Fibroblast of lung (primary cell): ENCODE data around the gene ETV1. TPM values are rescaled to one million over a fixed set of nuclear protein-coding genes. Genes with fewer than 3 reads are reported as not detected.
A peak's percentile ranks its signal among the peaks of the same experiment; 100 is the strongest.

ENCODE experiments used
- DNase-seq, 2 donors: peaks; one replicate each; pipeline versions ENCODE4 v3.0.0 to v3.0.0-alpha.2; 2010; ENCODE audit warnings: low read depth in 2 of 2
- H2AFZ ChIP-seq: 2 replicates; pipeline ENCODE4 v1.5.1; 2012; ENCODE audit warnings: low read length, control low read depth, inconsistent platforms
- H3K27ac ChIP-seq: 2 replicates; pipeline ENCODE4 v1.5.1; 2011; ENCODE audit warnings: low read length, control low read depth; ENCODE audit not compliant: insufficient read depth
- H3K27me3 ChIP-seq: 2 replicates; pipeline ENCODE4 v1.5.1; 2011; ENCODE audit warnings: mild to moderate bottlenecking, low read length; ENCODE audit not compliant: control insufficient read depth, insufficient read depth
- H3K36me3 ChIP-seq: 2 replicates; pipeline ENCODE4 v1.5.1; 2011; ENCODE audit warnings: low read length; ENCODE audit not compliant: control insufficient read depth, insufficient read depth
- H3K4me1 ChIP-seq: 2 replicates; pipeline ENCODE4 v1.5.1; 2011; ENCODE audit warnings: low read length; ENCODE audit not compliant: control insufficient read depth, insufficient read depth; ENCODE audit errors: extremely low read depth
- H3K4me2 ChIP-seq: 2 replicates; pipeline ENCODE4 v1.5.1; 2011; ENCODE audit warnings: low read length, control low read depth; ENCODE audit not compliant: insufficient read depth; ENCODE audit errors: extremely low read depth
- H3K4me3 ChIP-seq, 4 experiments: fragments of 200-600 bp in 1 of 4; sonication (generic) in 1 of 4; replicated peaks in 1 of 4; 2 replicates each; pipeline ENCODE4 v1.5.1; 2011 to 2016; ENCODE audit warnings: low read length in 4 of 4, low read depth in 3 of 4, mild to moderate bottlenecking in 3 of 4, control low read depth in 2 of 4, inconsistent platforms in 1 of 4, mixed read lengths in 1 of 4; ENCODE audit not compliant: insufficient read depth in 1 of 4; ENCODE audit errors: control extremely low read depth in 1 of 4
- H3K79me2 ChIP-seq: 2 replicates; pipeline ENCODE4 v1.5.1; 2012; ENCODE audit warnings: mild to moderate bottlenecking, low read length, inconsistent platforms; ENCODE audit not compliant: control insufficient read depth, insufficient read depth
- H3K9ac ChIP-seq: 2 replicates; pipeline ENCODE4 v1.5.1; 2011; ENCODE audit warnings: mild to moderate bottlenecking, low read length, control low read depth; ENCODE audit not compliant: insufficient read depth
- H3K9me3 ChIP-seq: 2 replicates; pipeline ENCODE4 v1.5.1; 2012; ENCODE audit warnings: low read depth, low read length; ENCODE audit not compliant: control insufficient read depth, insufficient read depth
- H4K20me1 ChIP-seq: 2 replicates; pipeline ENCODE4 v1.5.1; 2011; ENCODE audit warnings: low read length; ENCODE audit not compliant: control insufficient read depth, insufficient read depth; ENCODE audit errors: extremely low read depth
- CTCF ChIP-seq, 2 donors: IDR thresholded peaks in 1 of 2; conservative IDR thresholded peaks in 1 of 2; 1 replicate in 1 of 2; 2 replicates in 1 of 2; pipeline ENCODE4 v1.5.1; 2011 to 2012; ENCODE audit warnings: low read length in 2 of 2, control low read depth in 1 of 2, inconsistent platforms in 1 of 2, low read depth in 1 of 2, mild to moderate bottlenecking in 1 of 2
- EZH2 ChIP-seq: IDR thresholded peaks from 2 replicates; pipeline ENCODE4 v1.5.1; 2012; ENCODE audit warnings: low read length, control low read depth, mild to moderate bottlenecking; ENCODE audit errors: missing control alignments
- polyA plus RNA-seq, 2 donors: library from polyadenylated mRNA; depleted of rRNA in 1 of 2; stranded (reverse) in 1 of 2; unstranded in 1 of 2; fragments of >200 nt; gene quantifications; 2 replicates each; pipeline ENCODE4 v1.2.1, GENCODE V29; 2011 to 2012; ENCODE audit warnings: missing spikeins in 1 of 2
- total RNA-seq: library from RNA; depleted of rRNA; stranded (reverse); fragments of >200 nt; gene quantifications from 2 replicates; pipeline ENCODE4 v1.2.1, GENCODE V29; 2014

Gene ETV1
- total and polyA plus RNA-seq, 2 donors (not counting 1 experiment from before 2014, with no cell fraction given), result 13.3 to 26.4 TPM

- Histone ChIP-seq H3K4me2 (no peak overlapping the region), H3K4me1 (no peaks in the 10 kb centered on the region), H3K4me3 (no peak overlapping the region), H3K9me3 (no peaks in the 10 kb centered on the region), H3K79me2 (no peaks in the 10 kb centered on the region), H3K9ac (no peak overlapping the region), H4K20me1 (no peaks in the 10 kb centered on the region), H3K36me3 (no peaks in the 10 kb centered on the region), H3K27me3 (no peaks in the 10 kb centered on the region), H3K27ac (no peak overlapping the region), H2AFZ (no peak overlapping the region)
- TF ChIP-seq EZH2, result no peak
- no peak for TF ChIP-seq CTCF (conservative IDR thresholded peaks at IDR 0.05 in 1 of 2, IDR thresholded peaks at IDR 0.05 in 1 of 2; ENCODE audit: low read depth in 1 of 2, low read length in 2 of 2)
- no peak for DNase-seq
These were observed 78.5 kb downstream of the ETV1 start for GRCh38 chr7:13910805-13911551.

GRCh38 chr7:13908667-13909397 lies 80.6 kb downstream of the ETV1 start:
- DNase-seq, result peak in 1 of 2 donors; percentile 12
- no peak overlapping the region for H2AFZ ChIP-seq
- H3K27ac ChIP-seq, result no peak overlapping the region
- H3K9me3 ChIP-seq, result no peaks in the 10 kb centered on the region
- no peaks in the 10 kb centered on the region for H4K20me1 ChIP-seq
- H3K4me2 ChIP-seq, result no peak overlapping the region
- H3K4me3 ChIP-seq, result no peak overlapping the region
- TF ChIP-seq CTCF (conservative IDR thresholded peaks at IDR 0.05 in 1 of 2, IDR thresholded peaks at IDR 0.05 in 1 of 2; ENCODE audit: low read depth in 1 of 2, low read length in 2 of 2) (no peak), EZH2 (no peak)
- H3K9ac ChIP-seq, result no peak overlapping the region
- no peaks in the 10 kb centered on the region for H3K27me3 ChIP-seq
- H3K4me1 ChIP-seq, result no peaks in the 10 kb centered on the region
- no peaks in the 10 kb centered on the region for H3K36me3 ChIP-seq
- H3K79me2 ChIP-seq, result no peaks in the 10 kb centered on the region

DNA sequence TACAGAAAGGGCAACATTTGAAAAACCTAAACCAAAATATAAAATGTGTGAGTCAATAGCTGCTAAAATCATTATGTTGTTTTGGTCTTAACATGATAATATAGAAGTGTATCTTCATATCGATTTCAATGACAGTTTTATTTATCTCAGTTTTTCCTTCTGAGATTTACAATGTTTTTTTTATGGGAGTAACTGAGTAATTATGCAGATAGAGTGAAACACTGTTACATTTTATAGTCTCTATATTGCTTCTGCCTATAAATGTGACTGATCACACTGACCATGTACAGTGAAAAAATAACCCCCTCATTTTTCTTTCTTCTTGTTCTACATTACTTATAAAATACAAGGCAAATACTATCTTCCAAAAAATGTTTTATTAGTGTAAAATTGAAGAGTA lies 81.6 kb downstream of the ETV1 start:
- H4K20me1 ChIP-seq, result no peaks in the 10 kb centered on the region
- H3K79me2 ChIP-seq, result no peaks in the 10 kb centered on the region
- no peak overlapping the region for H2AFZ ChIP-seq
- no peak for DNase-seq
- H3K27ac ChIP-seq, result no peak overlapping the region
- no peaks in the 10 kb centered on the region for H3K4me1 ChIP-seq
- no peak overlapping the region for H3K9ac ChIP-seq
- H3K27me3 ChIP-seq, result no peaks in the 10 kb centered on the region
- H3K36me3 ChIP-seq, result no peaks in the 10 kb centered on the region
- TF ChIP-seq EZH2 (no peak), CTCF (conservative IDR thresholded peaks at IDR 0.05 in 1 of 2, IDR thresholded peaks at IDR 0.05 in 1 of 2; ENCODE audit: low read depth in 1 of 2, low read length in 2 of 2) (no peak)
- H3K9me3 ChIP-seq, result no peaks in the 10 kb centered on the region
- H3K4me3 ChIP-seq, result no peak overlapping the region
- H3K4me2 ChIP-seq, result no peak overlapping the region
